Epidermal melanocyte (primary cell): ENCODE measurements around the gene ERVMER34-1.

ENCODE experiments used
- DNase-seq: peaks from one replicate; pipeline ENCODE4 v3.0.0; 2011; ENCODE audit warnings: low spot score; ENCODE audit not compliant: insufficient read length

Gene ERVMER34-1, protein sequence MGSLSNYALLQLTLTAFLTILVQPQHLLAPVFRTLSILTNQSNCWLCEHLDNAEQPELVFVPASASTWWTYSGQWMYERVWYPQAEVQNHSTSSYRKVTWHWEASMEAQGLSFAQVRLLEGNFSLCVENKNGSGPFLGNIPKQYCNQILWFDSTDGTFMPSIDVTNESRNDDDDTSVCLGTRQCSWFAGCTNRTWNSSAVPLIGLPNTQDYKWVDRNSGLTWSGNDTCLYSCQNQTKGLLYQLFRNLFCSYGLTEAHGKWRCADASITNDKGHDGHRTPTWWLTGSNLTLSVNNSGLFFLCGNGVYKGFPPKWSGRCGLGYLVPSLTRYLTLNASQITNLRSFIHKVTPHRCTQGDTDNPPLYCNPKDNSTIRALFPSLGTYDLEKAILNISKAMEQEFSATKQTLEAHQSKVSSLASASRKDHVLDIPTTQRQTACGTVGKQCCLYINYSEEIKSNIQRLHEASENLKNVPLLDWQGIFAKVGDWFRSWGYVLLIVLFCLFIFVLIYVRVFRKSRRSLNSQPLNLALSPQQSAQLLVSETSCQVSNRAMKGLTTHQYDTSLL

GRCh38 chr4:52750819-52751486 is at the start of gene ERVMER34-1:
TSS of gene ERVMER34-1 (minus strand) at chr4:52751425. CDS start at chr4:52745520, 5,905 bp downstream.
- DNase-seq: no peak

GRCh38 chr4:52799813-52800212 is 48.6 kb upstream of the ERVMER34-1 start:
- no peak for DNase-seq

- DNase-seq: no peak
These were observed 44.3 kb upstream of the ERVMER34-1 start for GRCh38 chr4:52795533-52795932.

DNA sequence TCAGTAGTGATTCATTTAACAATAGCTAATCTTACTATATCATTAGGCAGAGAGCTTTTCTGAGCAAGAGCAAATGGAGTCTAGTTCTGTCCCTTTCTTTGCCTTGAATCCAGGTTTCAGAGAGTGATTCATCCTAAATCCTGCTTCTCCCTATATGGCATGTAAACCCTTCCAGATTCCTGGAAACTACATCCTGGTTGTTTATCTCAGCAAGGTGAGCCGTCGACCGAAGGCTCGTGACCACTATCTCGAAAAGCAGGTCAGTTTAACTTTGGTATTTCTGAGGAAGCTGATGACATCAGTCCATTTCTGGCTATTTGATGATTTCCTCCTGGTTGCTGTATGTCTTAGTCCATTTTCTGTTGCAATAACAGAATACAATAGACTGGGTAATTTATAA is 40.7 kb upstream of the ERVMER34-1 start:
- DNase-seq: no peak

DNA sequence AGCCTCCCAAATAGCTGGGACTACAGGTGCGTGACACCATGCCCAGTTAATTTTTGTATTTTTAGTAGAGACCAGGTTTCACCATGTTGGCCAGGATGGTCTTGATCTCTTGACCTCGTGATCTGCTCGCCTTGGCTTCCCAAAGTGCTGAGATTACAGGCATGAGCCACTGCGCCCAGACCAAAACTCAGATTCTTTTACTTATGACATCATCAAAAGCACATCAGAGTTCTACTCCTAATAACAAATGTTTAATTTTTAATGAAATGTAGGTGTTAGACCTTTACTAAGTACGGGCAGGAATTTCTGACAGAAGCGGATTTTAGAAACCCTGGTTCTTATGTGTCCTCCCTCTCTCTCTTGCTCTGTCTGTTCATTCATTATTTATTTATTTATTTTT is 38.5 kb upstream of the ERVMER34-1 start:
- DNase-seq: no peak

GRCh38 chr4:52788806-52789205 is 37.6 kb upstream of the ERVMER34-1 start:
- no peak for DNase-seq

DNA sequence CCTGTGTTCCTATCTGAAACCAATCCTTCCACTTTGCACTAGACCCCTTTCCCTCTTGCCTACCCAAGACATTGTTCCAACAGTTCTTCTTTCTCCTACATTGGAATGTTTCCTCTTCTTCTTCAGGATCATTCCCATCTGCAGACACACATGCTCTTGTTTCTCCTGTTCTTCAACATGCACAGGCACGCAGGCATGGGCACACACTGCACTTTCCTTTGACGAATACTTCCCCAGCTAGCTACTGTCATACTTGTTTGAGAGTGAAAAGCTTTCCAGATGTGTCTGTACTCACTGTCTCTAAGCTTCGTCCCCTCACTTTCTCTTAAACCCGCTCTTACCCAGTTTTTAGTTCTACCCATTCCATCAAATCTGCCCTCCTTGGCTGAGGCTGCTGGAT is 31.8 kb upstream of the ERVMER34-1 start:
- no peak for DNase-seq

DNA sequence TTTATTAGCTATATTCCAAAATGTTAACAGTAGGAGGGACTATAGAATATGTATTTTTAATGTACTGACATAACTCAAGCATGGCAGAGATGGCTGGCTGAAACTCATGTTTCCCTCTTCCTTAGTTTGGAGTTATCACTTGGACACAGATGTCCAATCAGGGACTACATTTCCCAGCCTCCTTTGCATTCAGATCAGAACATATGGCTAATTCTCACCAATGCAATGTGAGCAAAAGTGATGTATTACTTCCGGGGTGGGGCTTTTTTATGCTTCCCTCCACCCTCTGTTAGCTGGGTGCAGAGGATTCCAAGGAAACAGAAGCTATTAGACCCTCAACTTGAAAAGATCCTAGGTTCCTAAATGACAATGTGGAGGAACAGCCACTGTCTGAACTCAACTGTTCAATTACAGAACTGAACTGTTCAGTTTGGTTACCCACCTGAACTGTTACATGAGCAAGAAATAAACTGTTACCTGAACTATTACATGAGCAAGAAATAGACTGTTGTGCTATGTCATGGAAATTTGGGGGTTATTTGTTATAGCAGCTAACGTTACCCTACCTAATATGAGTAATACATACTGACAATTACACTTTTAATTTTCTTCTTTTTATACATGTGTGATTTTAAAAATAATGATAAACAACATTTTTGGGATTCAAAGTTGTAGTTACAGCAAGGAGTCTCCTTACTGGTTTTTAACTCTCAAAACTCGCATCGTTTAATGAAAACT is 29.6 kb upstream of the ERVMER34-1 start:
- DNase-seq: no peak

DNA sequence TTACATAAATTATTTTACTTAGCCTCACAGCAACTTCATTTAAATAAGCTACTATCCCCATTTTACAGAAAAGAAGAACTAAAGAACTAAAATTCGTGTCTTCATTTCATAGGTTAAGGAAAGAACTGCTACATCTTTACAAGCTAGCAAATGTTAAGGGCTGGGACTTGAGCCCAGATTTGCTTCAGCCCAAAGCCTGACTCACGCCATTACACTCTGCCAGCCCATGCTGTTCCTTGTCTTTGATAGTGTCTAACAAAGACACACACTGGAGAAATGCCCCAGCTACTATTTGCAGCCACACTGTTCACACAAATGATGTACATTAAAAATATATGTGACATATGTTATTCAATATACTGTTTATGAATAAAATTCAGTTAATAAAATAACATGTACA is 29.0 kb upstream of the ERVMER34-1 start:
- no peak for DNase-seq

GRCh38 chr4:52760256-52760655 is 9.0 kb upstream of the ERVMER34-1 start:
- DNase-seq: no peak

DNA sequence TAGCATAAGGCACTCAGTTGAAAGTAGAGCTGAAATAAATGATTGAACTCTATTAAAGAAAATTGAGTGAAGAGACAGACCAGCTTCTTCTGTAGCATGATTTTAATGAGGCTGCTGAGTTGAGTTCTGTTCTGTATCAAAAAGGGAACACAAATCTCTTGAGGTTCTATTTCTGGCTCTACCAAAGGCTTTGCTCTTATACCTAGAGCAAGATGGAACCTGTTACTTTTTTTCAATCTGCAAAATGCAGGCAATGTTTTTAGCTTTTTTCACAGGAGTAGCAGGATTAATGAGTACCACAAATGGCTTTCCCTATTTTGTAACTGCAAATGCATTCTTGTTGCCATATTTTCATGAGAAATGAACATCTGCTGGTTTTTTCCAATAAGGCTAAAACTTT is 4.2 kb upstream of the ERVMER34-1 start:
- DNase-seq: no peak

DNA sequence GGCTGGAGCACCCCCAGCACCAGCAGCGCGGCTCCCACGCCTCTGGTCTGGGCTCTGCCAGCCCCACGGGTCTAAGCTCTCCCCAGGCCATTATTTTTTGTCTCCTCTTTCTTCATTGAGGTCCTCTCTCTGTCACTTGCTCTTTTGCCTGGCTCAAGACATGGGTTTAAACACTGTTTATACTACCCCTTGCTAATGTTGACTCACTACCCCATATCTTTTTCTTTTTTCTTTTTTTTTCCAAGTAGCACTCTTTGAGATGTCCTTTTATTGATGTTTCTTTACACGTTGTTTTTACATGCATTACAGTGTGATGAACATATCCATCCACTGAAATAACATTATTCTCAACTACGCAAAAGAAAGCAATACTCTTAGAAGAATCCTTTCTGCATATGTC is 1.7 kb upstream of the ERVMER34-1 start:
- no peak for DNase-seq

GRCh38 chr4:52751487-52751911 is 274 bp upstream of the ERVMER34-1 start:
- DNase-seq: no peak

DNA sequence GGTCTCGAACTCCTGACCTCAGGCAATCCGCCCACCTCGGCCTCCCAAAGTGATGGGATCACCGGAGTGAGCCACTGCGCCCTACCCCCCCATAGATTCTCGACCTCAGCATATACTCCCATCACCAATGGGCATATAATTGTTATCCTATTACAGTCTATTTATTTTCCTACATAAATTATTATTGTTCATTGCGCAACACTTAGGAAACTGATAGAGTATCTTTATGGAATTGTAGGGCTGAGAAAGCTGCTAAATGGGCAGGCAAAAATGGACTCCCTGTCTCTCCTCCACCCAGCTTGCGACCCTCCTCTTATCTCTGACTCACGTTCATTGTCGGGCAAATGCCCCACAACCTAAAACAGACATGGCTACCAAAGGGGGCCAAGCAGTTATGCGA is 1.0 kb downstream of the ERVMER34-1 start:
- no peak for DNase-seq

- no peak for DNase-seq
These were observed 2.8 kb downstream of the ERVMER34-1 start for GRCh38 chr4:52748432-52748831.

DNA sequence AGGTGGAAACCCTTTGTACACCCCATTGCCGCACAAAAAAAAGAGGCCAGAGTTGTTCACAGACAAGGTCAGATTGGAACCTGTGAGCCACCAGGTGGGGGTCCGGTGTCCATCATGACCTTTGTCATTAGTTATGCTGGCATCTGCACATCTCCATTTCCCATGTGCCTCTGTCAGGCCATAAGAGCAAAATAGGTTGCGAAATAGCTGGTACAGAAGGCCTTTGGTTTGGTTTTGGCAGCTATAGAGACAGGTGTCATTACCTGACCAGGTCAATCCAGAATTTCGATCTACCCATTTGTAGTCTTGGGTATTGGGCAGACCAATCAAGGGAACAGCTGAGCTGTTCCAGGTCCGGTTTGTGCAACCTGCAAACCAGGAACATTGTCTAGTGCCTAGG is 6.6 kb downstream of the ERVMER34-1 start:
- DNase-seq: no peak

- DNase-seq: no peak
These were observed 7.7 kb downstream of the ERVMER34-1 start for GRCh38 chr4:52743444-52744019.

- DNase-seq: no peak
These were observed 21.6 kb downstream of the ERVMER34-1 start for GRCh38 chr4:52729586-52729985.

DNA sequence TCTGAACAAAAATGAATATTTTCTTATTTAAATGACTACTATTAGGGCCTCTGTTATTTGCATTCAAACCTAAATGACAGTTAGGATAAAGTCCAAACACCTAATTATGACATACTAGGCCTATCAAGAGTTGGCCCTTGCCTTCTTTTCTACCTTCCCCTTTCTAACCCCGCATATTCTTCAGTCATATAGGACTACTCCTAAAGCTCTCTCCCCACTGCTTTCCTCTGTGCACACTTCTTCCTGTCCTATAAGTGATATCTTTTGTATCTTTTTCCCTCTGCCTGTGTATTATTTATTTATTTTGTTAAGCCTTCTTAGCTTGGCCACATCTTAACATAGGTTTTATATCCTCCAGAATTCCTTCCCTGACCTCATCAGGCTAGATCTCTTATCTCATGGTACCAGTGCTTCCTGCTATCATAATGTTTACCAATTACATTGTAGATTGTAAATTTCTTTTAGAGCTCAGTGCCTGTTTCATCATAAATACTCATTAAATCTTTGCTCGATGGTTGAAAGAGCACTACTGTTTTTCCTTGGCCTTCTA is 22.5 kb downstream of the ERVMER34-1 start:
- no peak for DNase-seq

DNA sequence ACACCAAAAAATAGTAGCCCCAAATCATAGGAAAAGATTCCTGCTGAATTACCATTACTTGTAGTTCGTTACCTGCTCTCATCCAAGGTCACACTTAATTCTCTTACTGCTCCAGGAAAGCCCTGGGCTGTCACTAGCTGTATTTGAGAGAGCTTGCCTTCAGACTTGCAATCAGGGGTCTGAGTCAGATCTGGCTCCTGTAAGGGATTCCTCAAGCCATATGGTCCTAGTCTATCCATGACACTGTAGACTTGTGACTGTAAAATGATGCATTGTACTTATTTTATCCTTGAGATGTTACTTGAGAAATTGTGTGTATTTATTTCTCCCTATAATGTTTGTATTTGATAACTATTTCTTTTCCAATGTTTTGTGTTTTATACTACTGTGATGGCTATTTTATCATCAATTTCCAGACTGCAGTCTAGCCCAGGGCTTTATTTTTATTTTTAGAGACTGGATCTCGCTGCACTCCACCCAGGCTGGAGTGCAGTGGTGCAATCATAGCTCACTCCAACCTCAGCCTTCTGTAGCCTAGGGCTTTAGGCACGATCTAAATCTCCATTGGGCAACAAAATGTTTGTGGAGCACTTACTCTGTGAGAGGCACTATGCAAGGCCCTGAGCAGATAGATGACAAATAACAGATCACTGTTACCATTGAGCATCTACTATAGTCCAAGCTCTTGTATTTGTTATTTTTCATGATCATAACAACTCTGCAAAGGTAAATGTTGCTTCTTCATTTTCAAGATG is 24.2 kb downstream of the ERVMER34-1 start:
- DNase-seq: no peak
